ENCODE data around the gene OR2T6. TPM values are rescaled to one million over a fixed set of nuclear protein-coding genes. Genes with fewer than 3 reads are reported as not detected.
"Not testable (repeated sequence)": the region's sequence is repeated elsewhere in the genome, so short reads cannot be mapped to it uniquely, and the experiment has no call there.

Gene OR2T6
- polyA plus RNA-seq, 3 donors = not detected

GRCh38 chr1:248428192-248428533, 52.6 kb downstream of the OR2T6 start:
- peak overlapping the region in 1 of 7 donors; percentile 3 for H3K27ac Mint-ChIP-seq
- H3K36me3 Mint-ChIP-seq; H3K9ac ChIP-seq (ENCODE audit: insufficient read depth, low read length, poor library complexity, severe bottlenecking); H2AFZ ChIP-seq (ENCODE audit: insufficient read depth, low read depth, low read length, poor library complexity, severe bottlenecking); H3K36me3 ChIP-seq (replicated peaks in 1 of 2; ENCODE audit: control insufficient read depth in 1 of 2, insufficient read depth in 2 of 2, low read length in 2 of 2); H4K20me1 ChIP-seq (ENCODE audit: insufficient read depth, low read length); intact Hi-C loops (cut with micrococcal nuclease); H3K27me3 Mint-ChIP-seq (ENCODE audit: low read depth in 3 of 3); H3K79me2 ChIP-seq (ENCODE audit: insufficient read depth, low read length); H3K4me1 ChIP-seq (ENCODE audit: control insufficient read depth in 1 of 2, insufficient read depth in 2 of 2, low read length in 2 of 2); H3K27ac ChIP-seq (ENCODE audit: low read depth in 1 of 2, low read length in 2 of 2); H3K4me2 ChIP-seq (replicated peaks; ENCODE audit: extremely low read depth, low read length, poor library complexity, severe bottlenecking); H3K4me3 ChIP-seq (replicated peaks in 1 of 3; ENCODE audit: low read depth in 2 of 3, low read length in 3 of 3); H3K4me3 Mint-ChIP-seq; H3K27me3 ChIP-seq (ENCODE audit: control insufficient read depth in 2 of 2, insufficient read depth in 2 of 2, low read length in 2 of 2); H3K4me1 Mint-ChIP-seq; DNase-seq; H3K9me3 ChIP-seq (replicated peaks in 1 of 2; ENCODE audit: control insufficient read depth in 1 of 2, insufficient read depth in 1 of 2, low read length in 2 of 2): not testable (repeated sequence)
- no CpG with 5 or more reads among the region's 3 CpGs for WGBS (ENCODE audit: insufficient coverage)
- H3K9me3 Mint-ChIP-seq = peaks cover 2 to 12% (median 3%) of the 10 kb centered on the region in 7 donors

DNA sequence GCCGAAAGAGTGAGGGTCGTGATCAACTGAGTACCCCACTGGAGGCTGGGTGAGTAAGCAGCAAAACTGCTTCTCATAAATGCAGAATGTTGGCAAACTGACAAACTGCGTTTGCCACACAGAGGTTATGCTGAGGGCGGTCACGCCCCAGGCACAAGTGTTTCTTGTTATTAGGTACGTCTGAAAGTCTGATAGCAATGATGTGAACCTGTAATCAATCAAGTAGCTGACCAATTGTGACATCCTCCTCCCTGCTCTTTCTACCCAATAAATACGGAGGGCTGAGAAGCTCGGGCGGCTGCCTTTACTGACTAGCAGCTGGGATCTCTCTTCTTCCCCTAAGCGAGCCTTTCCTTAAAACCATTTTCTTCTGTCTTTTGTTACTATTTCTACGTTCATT, 56.1 kb downstream of the OR2T6 start:
- intact Hi-C loops (cut with micrococcal nuclease); H3K27me3 Mint-ChIP-seq (ENCODE audit: low read depth in 3 of 3); H3K27ac Mint-ChIP-seq; H3K4me1 Mint-ChIP-seq; H3K4me1 ChIP-seq (ENCODE audit: control insufficient read depth in 1 of 2, insufficient read depth in 2 of 2, low read length in 2 of 2); H3K9ac ChIP-seq (ENCODE audit: insufficient read depth, low read length, poor library complexity, severe bottlenecking); DNase-seq; H2AFZ ChIP-seq (ENCODE audit: insufficient read depth, low read depth, low read length, poor library complexity, severe bottlenecking); H3K27me3 ChIP-seq (ENCODE audit: control insufficient read depth in 2 of 2, insufficient read depth in 2 of 2, low read length in 2 of 2); H3K9me3 Mint-ChIP-seq; H4K20me1 ChIP-seq (ENCODE audit: insufficient read depth, low read length); H3K36me3 ChIP-seq (replicated peaks in 1 of 2; ENCODE audit: control insufficient read depth in 1 of 2, insufficient read depth in 2 of 2, low read length in 2 of 2); H3K4me2 ChIP-seq (replicated peaks; ENCODE audit: extremely low read depth, low read length, poor library complexity, severe bottlenecking); H3K9me3 ChIP-seq (replicated peaks in 1 of 2; ENCODE audit: control insufficient read depth in 1 of 2, insufficient read depth in 1 of 2, low read length in 2 of 2); H3K4me3 Mint-ChIP-seq; H3K36me3 Mint-ChIP-seq; H3K27ac ChIP-seq (ENCODE audit: low read depth in 1 of 2, low read length in 2 of 2); H3K4me3 ChIP-seq (replicated peaks in 1 of 3; ENCODE audit: low read depth in 2 of 3, low read length in 3 of 3); H3K79me2 ChIP-seq (ENCODE audit: insufficient read depth, low read length): not testable (repeated sequence)
- WGBS (ENCODE audit: insufficient coverage) = no CpG with 5 or more reads among the region's 11 CpGs

GRCh38 chr1:248432201-248432600, 56.7 kb downstream of the OR2T6 start:
- H3K27me3 Mint-ChIP-seq (ENCODE audit: low read depth in 3 of 3); H3K36me3 ChIP-seq (replicated peaks in 1 of 2; ENCODE audit: control insufficient read depth in 1 of 2, insufficient read depth in 2 of 2, low read length in 2 of 2); H3K4me2 ChIP-seq (replicated peaks; ENCODE audit: extremely low read depth, low read length, poor library complexity, severe bottlenecking); H3K27me3 ChIP-seq (ENCODE audit: control insufficient read depth in 2 of 2, insufficient read depth in 2 of 2, low read length in 2 of 2); H3K9me3 Mint-ChIP-seq; H3K27ac ChIP-seq (ENCODE audit: low read depth in 1 of 2, low read length in 2 of 2); H3K4me3 ChIP-seq (replicated peaks in 1 of 3; ENCODE audit: low read depth in 2 of 3, low read length in 3 of 3); H3K79me2 ChIP-seq (ENCODE audit: insufficient read depth, low read length); H3K4me1 Mint-ChIP-seq; intact Hi-C loops (cut with micrococcal nuclease); H4K20me1 ChIP-seq (ENCODE audit: insufficient read depth, low read length); H3K9me3 ChIP-seq (replicated peaks in 1 of 2; ENCODE audit: control insufficient read depth in 1 of 2, insufficient read depth in 1 of 2, low read length in 2 of 2); H3K4me3 Mint-ChIP-seq; H3K36me3 Mint-ChIP-seq; H3K27ac Mint-ChIP-seq; H3K4me1 ChIP-seq (ENCODE audit: control insufficient read depth in 1 of 2, insufficient read depth in 2 of 2, low read length in 2 of 2); H2AFZ ChIP-seq (ENCODE audit: insufficient read depth, low read depth, low read length, poor library complexity, severe bottlenecking); DNase-seq; H3K9ac ChIP-seq (ENCODE audit: insufficient read depth, low read length, poor library complexity, severe bottlenecking): not testable (repeated sequence)
- WGBS (ENCODE audit: insufficient coverage) = no CpG with 5 or more reads among the region's 4 CpGs

GRCh38 chr1:248433811-248434415, 58.4 kb downstream of the OR2T6 start:
- intact Hi-C loops (cut with micrococcal nuclease); H3K79me2 ChIP-seq (ENCODE audit: insufficient read depth, low read length); DNase-seq; H3K9me3 ChIP-seq (replicated peaks in 1 of 2; ENCODE audit: control insufficient read depth in 1 of 2, insufficient read depth in 1 of 2, low read length in 2 of 2); H3K27ac ChIP-seq (ENCODE audit: low read depth in 1 of 2, low read length in 2 of 2); H3K4me3 Mint-ChIP-seq; H3K27ac Mint-ChIP-seq; H3K4me3 ChIP-seq (replicated peaks in 1 of 3; ENCODE audit: low read depth in 2 of 3, low read length in 3 of 3); H2AFZ ChIP-seq (ENCODE audit: insufficient read depth, low read depth, low read length, poor library complexity, severe bottlenecking); H3K27me3 Mint-ChIP-seq (ENCODE audit: low read depth in 3 of 3); H3K36me3 ChIP-seq (replicated peaks in 1 of 2; ENCODE audit: control insufficient read depth in 1 of 2, insufficient read depth in 2 of 2, low read length in 2 of 2); H3K27me3 ChIP-seq (ENCODE audit: control insufficient read depth in 2 of 2, insufficient read depth in 2 of 2, low read length in 2 of 2); H4K20me1 ChIP-seq (ENCODE audit: insufficient read depth, low read length); H3K4me1 ChIP-seq (ENCODE audit: control insufficient read depth in 1 of 2, insufficient read depth in 2 of 2, low read length in 2 of 2); H3K36me3 Mint-ChIP-seq; H3K4me2 ChIP-seq (replicated peaks; ENCODE audit: extremely low read depth, low read length, poor library complexity, severe bottlenecking); H3K4me1 Mint-ChIP-seq; H3K9me3 Mint-ChIP-seq; H3K9ac ChIP-seq (ENCODE audit: insufficient read depth, low read length, poor library complexity, severe bottlenecking): not testable (repeated sequence)
- WGBS (ENCODE audit: insufficient coverage) = 93% methylated on average over 10 of the region's 38 CpGs

Measured in CD14-positive monocyte (primary cell).